ENCODE measurements around the gene CSGALNACT2.
"Not testable (repeated sequence)": the region's sequence is repeated elsewhere in the genome, so short reads cannot be mapped to it uniquely, and the experiment has no call there.

The CSGALNACT2 gene

GRCh38 chr10:43138021-43138756, at the start of gene CSGALNACT2:
Gene CSGALNACT2, plus strand, starts transcription at chr10:43138445. Its CDS starts 16,705 bp downstream, at chr10:43155150.
- peak; percentile 85 to 90 for DNase-seq

GRCh38 chr10:43089519-43089918, 48.7 kb upstream of the CSGALNACT2 start:
- no peak for DNase-seq

GRCh38 chr10:43090188-43090587, 48.1 kb upstream of the CSGALNACT2 start:
- no peak for DNase-seq

GRCh38 chr10:43090664-43091063, 47.6 kb upstream of the CSGALNACT2 start:
- DNase-seq = no peak

- no peak for DNase-seq
Measured at GRCh38 chr10:43091846-43092245, 46.4 kb upstream of the CSGALNACT2 start.

GRCh38 chr10:43093423-43094076, 44.7 kb upstream of the CSGALNACT2 start:
- no peak for DNase-seq

- no peak for DNase-seq
Measured at GRCh38 chr10:43094085-43094484, 44.2 kb upstream of the CSGALNACT2 start.

- not testable (repeated sequence) for DNase-seq
Measured at GRCh38 chr10:43099339-43099738, 38.9 kb upstream of the CSGALNACT2 start.

- no peak for DNase-seq
Measured at GRCh38 chr10:43099928-43100327, 38.3 kb upstream of the CSGALNACT2 start.

GRCh38 chr10:43100366-43100765, 37.9 kb upstream of the CSGALNACT2 start:
- DNase-seq = no peak

GRCh38 chr10:43102063-43102828, 36.0 kb upstream of the CSGALNACT2 start:
- DNase-seq = no peak

- peak; percentile 70 to 80 for DNase-seq
Measured at GRCh38 chr10:43105102-43105955, 32.9 kb upstream of the CSGALNACT2 start.

- DNase-seq = no peak
Measured at GRCh38 chr10:43105956-43106229, 32.4 kb upstream of the CSGALNACT2 start.

GRCh38 chr10:43106256-43107091, 31.8 kb upstream of the CSGALNACT2 start:
- no peak for DNase-seq

- no peak for DNase-seq
Measured at GRCh38 chr10:43108951-43109350, 29.3 kb upstream of the CSGALNACT2 start.

- DNase-seq = no peak
Measured at GRCh38 chr10:43109671-43110249, 28.5 kb upstream of the CSGALNACT2 start.

- DNase-seq = no peak
Measured at GRCh38 chr10:43110338-43111071, 27.7 kb upstream of the CSGALNACT2 start.

GRCh38 chr10:43111101-43111500, 27.1 kb upstream of the CSGALNACT2 start:
- DNase-seq = no peak

- DNase-seq = no peak
Measured at GRCh38 chr10:43111921-43112607, 26.2 kb upstream of the CSGALNACT2 start.

GRCh38 chr10:43112608-43112961, 25.7 kb upstream of the CSGALNACT2 start:
- DNase-seq = no peak

Measured in CD4-positive, alpha-beta T cell treated with Interferon alpha-2 for 1 hour (primary cell).